IMR-90 (cell line): ENCODE data around the gene KLHDC10. TPM values are rescaled to one million over a fixed set of nuclear protein-coding genes. Genes with fewer than 3 reads are reported as not detected.

Experiments used
- ATAC-seq: fragments of 200-7000 bp; cut with Tn5 transposase; 2 replicates; pipeline ENCODE4 v1.9.1; 2020; ENCODE audit warnings: low read depth, mild to moderate bottlenecking, moderate library complexity
- BruUV-seq: library from RNA; stranded (reverse); fragments of 400-500 nt; replicated peaks from 2 replicates; lab custom pipeline; 2021; lab: Mats Ljungman, UMichigan
- CTCF ChIA-PET: fragments of 300-600 bp; formaldehyde crosslinking; extraction: SDS; loops from one replicate; lab custom pipeline; 2021; ENCODE audit warnings: antibody characterized with exemption; lab: Yijun Ruan, JAX
- POLR2A ChIA-PET: fragments of 300-600 bp; sonication (Branson Sonifier 250); formaldehyde crosslinking; loops from one replicate; lab custom pipeline; 2022; ENCODE audit warnings: antibody characterized with exemption; ENCODE audit not compliant: unreplicated experiment; lab: Charles Lee
- DNase-seq: peaks from one replicate; pipeline ENCODE4 v3.0.0; 2013
- H2AFZ ChIP-seq: replicated peaks from 2 replicates; pipeline ENCODE3; 2013; ENCODE audit warnings: low read length, mild to moderate bottlenecking; ENCODE audit not compliant: poor library complexity
- H2AK5ac ChIP-seq: 2 replicates; pipeline ENCODE4 v1.6.1; 2013; ENCODE audit warnings: low read depth, low read length, inconsistent platforms
- H2AK9ac ChIP-seq: replicated peaks from 2 replicates; pipeline ENCODE3; 2013; ENCODE audit warnings: mild to moderate bottlenecking, low read depth, low read length, moderate library complexity; ENCODE audit not compliant: poor library complexity
- H2BK120ac ChIP-seq: 2 replicates; pipeline ENCODE4 v1.6.1; 2013; ENCODE audit warnings: low read depth, low read length, inconsistent platforms
- H2BK15ac ChIP-seq: 3 replicates; pipeline ENCODE4 v1.6.1; 2013; ENCODE audit warnings: low read depth, low read length, inconsistent platforms
- H2BK20ac ChIP-seq: 2 replicates; pipeline ENCODE4 v1.6.1; 2013; ENCODE audit warnings: low read depth, mild to moderate bottlenecking, inconsistent platforms, low read length, moderate library complexity
- H2BK5ac ChIP-seq: 2 replicates; pipeline ENCODE4 v1.6.1; 2013; ENCODE audit warnings: mild to moderate bottlenecking, low read depth, low read length, inconsistent platforms; ENCODE audit not compliant: poor library complexity, severe bottlenecking
- H3K14ac ChIP-seq: replicated peaks from 2 replicates; pipeline ENCODE4 v1.6.1; 2013; ENCODE audit warnings: low read depth, low read length, inconsistent platforms
- H3K18ac ChIP-seq: 2 replicates; pipeline ENCODE4 v1.6.1; 2013; ENCODE audit warnings: low read depth, low read length, control low read depth
- H3K23ac ChIP-seq: 2 replicates; pipeline ENCODE4 v1.6.1; 2013; ENCODE audit warnings: low read depth, low read length, inconsistent platforms
- H3K27ac ChIP-seq: 2 replicates; pipeline ENCODE4 v1.5.1; 2013; ENCODE audit warnings: mild to moderate bottlenecking, control low read depth, low read length; ENCODE audit not compliant: insufficient read depth
- H3K27me3 ChIP-seq: 2 replicates; pipeline ENCODE4 v1.6.1; 2013; ENCODE audit warnings: low read length; ENCODE audit not compliant: control insufficient read depth, insufficient read depth
- H3K36me3 ChIP-seq: 2 replicates; pipeline ENCODE4 v1.6.1; 2013; ENCODE audit warnings: low read length, mixed read lengths; ENCODE audit not compliant: control insufficient read depth, insufficient read depth
- H3K4ac ChIP-seq: 2 replicates; pipeline ENCODE4 v1.6.1; 2013; ENCODE audit warnings: low read depth, low read length, inconsistent platforms
- H3K4me1 ChIP-seq: 2 replicates; pipeline ENCODE4 v1.6.1; 2013; ENCODE audit warnings: low read length, mixed read lengths; ENCODE audit not compliant: control insufficient read depth, insufficient read depth
- H3K4me2 ChIP-seq: 2 replicates; pipeline ENCODE4 v1.6.1; 2013; ENCODE audit warnings: low read depth, mild to moderate bottlenecking, control low read depth, low read length, moderate library complexity
- H3K4me3 ChIP-seq: 2 replicates; pipeline ENCODE4 v1.5.1; 2013; ENCODE audit warnings: low read depth, mild to moderate bottlenecking, control low read depth, low read length, moderate library complexity; ENCODE audit not compliant: insufficient read depth
- H3K56ac ChIP-seq: 2 replicates; pipeline ENCODE4 v1.6.1; 2013; ENCODE audit warnings: low read length, inconsistent platforms; ENCODE audit not compliant: insufficient read depth; ENCODE audit errors: extremely low read depth
- H3K79me1 ChIP-seq, 2 experiments: 2 replicates each; pipeline ENCODE4 v1.6.1; 2013; ENCODE audit warnings: low read length in 2 of 2, inconsistent platforms in 1 of 2, low read depth in 1 of 2
- H3K9ac ChIP-seq: 2 replicates; pipeline ENCODE4 v1.6.1; 2013; ENCODE audit warnings: low read depth, low read length, control low read depth
- H3K9me1 ChIP-seq: 2 replicates; pipeline ENCODE4 v1.6.1; 2013; ENCODE audit warnings: low read length, inconsistent platforms; ENCODE audit not compliant: insufficient read depth
- H3K9me3 ChIP-seq: 2 replicates; pipeline ENCODE4 v1.6.1; 2013; ENCODE audit warnings: low read length; ENCODE audit not compliant: control insufficient read depth, insufficient read depth
- H4K20me1 ChIP-seq: 2 replicates; pipeline ENCODE4 v1.6.1; 2013; ENCODE audit warnings: low read length, inconsistent platforms; ENCODE audit not compliant: insufficient read depth
- H4K5ac ChIP-seq: 2 replicates; pipeline ENCODE4 v1.6.1; 2013; ENCODE audit warnings: mild to moderate bottlenecking, low read depth, low read length, control low read depth
- H4K8ac ChIP-seq, 2 experiments: 2 replicates each; pipeline ENCODE4 v1.6.1; 2013; ENCODE audit warnings: low read depth in 2 of 2, low read length in 2 of 2, control low read depth in 1 of 2, inconsistent platforms in 1 of 2
- H4K91ac ChIP-seq: 2 replicates; pipeline ENCODE4 v1.6.1; 2013; ENCODE audit warnings: low read depth, low read length, inconsistent platforms; ENCODE audit not compliant: insufficient read depth
- BHLHE40 ChIP-seq: fragments of 150-350 bp; IDR thresholded peaks from 2 replicates; pipeline ENCODE4 v1.6.1; 2016; ENCODE audit warnings: mild to moderate bottlenecking, low read depth, low read length
- NFE2L2 ChIP-seq: fragments of 150-350 bp; IDR thresholded peaks from 2 replicates; pipeline ENCODE4 v1.6.1; 2016; ENCODE audit warnings: low read depth, mild to moderate bottlenecking, low read length
- dilution Hi-C: fragments of 300-500 bp; cut with HindIII; formaldehyde crosslinking; loops from one replicate; pipeline ENCODE4 v1.14.3; 2018; ENCODE audit warnings: low sequenced_read_pairs; ENCODE audit not compliant: unreplicated experiment
- in situ Hi-C: fragments of 300-500 bp; cut with MboI; formaldehyde crosslinking; loops from 3 replicates; pipeline ENCODE4 v1.14.3; 2019; ENCODE audit warnings: low sequenced_read_pairs, inconsistent platforms, mixed read lengths
- intact Hi-C: fragments of 100-400 bp; cut with micrococcal nuclease; formaldehyde crosslinking; loops from 2 replicates; pipeline ENCODE4 v1.10.0; 2022
- polyA plus RNA-seq, 3 experiments: library from polyadenylated mRNA; depleted of rRNA; stranded (reverse); fragments of >200 nt; gene quantifications; 2 replicates each; pipeline ENCODE4 v1.2.3, GENCODE V29; 2012; ENCODE audit warnings: low replicate concordance in 1 of 3
- total RNA-seq: library from RNA; depleted of rRNA; stranded (reverse); fragments of >200 nt; gene quantifications from 2 replicates; pipeline ENCODE4 v1.2.3, GENCODE V29; 2012

The KLHDC10 gene
- total and polyA plus RNA-seq, 2 of the 4 experiments (the other 2 are of a cell fraction): 12.4 to 27.1 TPM

DNA sequence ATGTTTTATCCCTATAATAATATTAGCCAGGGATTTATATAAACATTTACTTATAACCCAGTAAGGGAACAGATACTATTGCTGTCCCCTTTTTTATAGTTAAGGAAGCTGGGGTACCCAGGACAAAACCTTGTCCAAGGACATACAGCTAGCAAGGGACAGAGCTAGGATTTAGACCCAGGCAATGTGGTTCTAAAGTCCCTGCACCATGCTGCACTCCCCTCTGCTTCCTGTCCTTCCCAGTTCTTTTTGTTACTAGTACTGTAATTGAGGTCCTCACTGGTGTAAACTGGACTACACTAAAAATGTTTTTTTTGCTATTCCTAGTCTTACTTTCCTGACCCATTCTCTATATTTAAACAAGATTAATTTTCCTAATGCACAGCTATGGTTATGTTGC is 16.6 kb downstream of the KLHDC10 start:
- Histone ChIP-seq H4K5ac (no peak overlapping the region), H2BK5ac (no peak overlapping the region), H3K4me3 (no peak overlapping the region), H2AFZ (no peak overlapping the region), H4K20me1 (peaks cover 17% of the 10 kb centered on the region; the same call in 1 of the 2 replicates), H2BK120ac (no peak overlapping the region), H3K4ac (no peak overlapping the region), H3K18ac (no peak overlapping the region), H3K14ac (no peak overlapping the region), H3K23ac (no peak overlapping the region), H3K27ac (no peak overlapping the region), H4K8ac (no peak overlapping the region), H3K56ac (no peak overlapping the region), H2AK9ac (no peak overlapping the region), H3K4me1 (0 out of 2 replicates have a peak, but pooled peaks cover 2% of the 10 kb centered on the region), H3K9me1 (0 out of 2 replicates have a peak, but pooled peaks cover 2% of the 10 kb centered on the region), H3K4me2 (no peak overlapping the region; the same call in 1 of the 2 replicates), H3K9ac (no peak overlapping the region), H3K79me1 (peaks cover 15 to 44% of the 10 kb centered on the region in 2 experiments; a peak in 3 of 4 replicates), H3K27me3 (no peaks in the 10 kb centered on the region), H2BK20ac (no peak overlapping the region), H4K91ac (no peak overlapping the region), H2AK5ac (no peak overlapping the region), H3K9me3 (no peaks in the 10 kb centered on the region), H3K36me3 (no peaks in the 10 kb centered on the region), H2BK15ac (no peak overlapping the region)
- BruUV-seq: no TSS peak
- CTCF ChIA-PET: interaction anchor here (0.6 to 1.1 kb wide), 4 partner anchors 9 to 122 kb away, joined by 3 to 7 read pairs (median 4); partner anchors contain the start of gene KLHDC10
- ATAC-seq (peak; percentile 24; the same call in 1 of the 2 replicates), DNase-seq (no peak)
- dilution Hi-C loops (no loop called here), in situ Hi-C loops (no loop called here), intact Hi-C loops (no loop called here)
- POLR2A ChIA-PET: no interaction called here
- TF ChIP-seq BHLHE40 (no peak), NFE2L2 (no peak)
